Measurements from ENCODE around the gene ADH6.
"Not testable (repeated sequence)": the region's sequence is repeated elsewhere in the genome, so short reads cannot be mapped to it uniquely, and the experiment has no call there.

GRCh38 chr4:99189900-99190299 lies 29.1 kb downstream of the ADH6 start:
- TF ChIP-seq HIVEP1 (CRISPR knock-in tag; IDR thresholded peaks at IDR 0.05); FOS (IDR thresholded peaks at IDR 0.05; ENCODE audit: extremely low read depth, insufficient read length); SREBF2 (CRISPR knock-in tag; IDR thresholded peaks at IDR 0.05); CEBPZ (IDR thresholded peaks at IDR 0.05; ENCODE audit: borderline replicate concordance, low read depth, low read length); ZNF512 (tag; IDR thresholded peaks at IDR 0.05); POLR2AphosphoS5 (IDR thresholded peaks at IDR 0.05; ENCODE audit: control insufficient read depth, insufficient read depth, low read depth, low read length); E2F1 (CRISPR knock-in tag; IDR thresholded peaks at IDR 0.05); POLR2A (conservative IDR thresholded peaks at IDR 0.05); MYBL2 (IDR thresholded peaks at IDR 0.05; ENCODE audit: low read depth); MYBL2 (CRISPR knock-in tag; IDR thresholded peaks at IDR 0.05; ENCODE audit: borderline replicate concordance): not testable (repeated sequence)

Data from K562 (cell line).